DOHH2 (cell line): Measurements from ENCODE around the gene INSM2.

Source experiments
- H3F3A ChIP-seq: fragments of 200-600 bp; sonication (generic), shearing (Covaris generic); 2 replicates; pipeline ENCODE4 v1.6.0; 2016; ENCODE audit warnings: antibody characterized with exemption, mild to moderate bottlenecking; ENCODE audit not compliant: control insufficient read depth, insufficient read depth
- H3K27ac ChIP-seq: fragments of 200-600 bp; sonication (generic); 2 replicates; pipeline ENCODE4 v1.5.1; 2014; ENCODE audit warnings: low read depth, mild to moderate bottlenecking, low read length, moderate library complexity
- H3K27me3 ChIP-seq: fragments of 200-600 bp; sonication (generic); 2 replicates; pipeline ENCODE4 v1.6.1; 2014; ENCODE audit warnings: mild to moderate bottlenecking, low read length, mixed read lengths; ENCODE audit not compliant: control insufficient read depth
- H3K36me3 ChIP-seq: fragments of 200-600 bp; sonication (generic); 2 replicates; pipeline ENCODE4 v1.6.1; 2014; ENCODE audit warnings: mild to moderate bottlenecking, low read length, moderate library complexity, mixed read lengths; ENCODE audit not compliant: control insufficient read depth
- H3K4me1 ChIP-seq: fragments of 200-600 bp; sonication (generic); 2 replicates; pipeline ENCODE4 v1.6.1; 2014; ENCODE audit warnings: mild to moderate bottlenecking, low read length, mixed read lengths; ENCODE audit not compliant: control insufficient read depth
- H3K4me2 ChIP-seq: fragments of 200-600 bp; sonication (generic); 2 replicates; pipeline ENCODE4 v1.6.0; 2014; ENCODE audit warnings: mild to moderate bottlenecking, low read length, moderate library complexity
- H3K4me3 ChIP-seq: fragments of 200-600 bp; sonication (generic); 2 replicates; pipeline ENCODE4 v1.5.1; 2014; ENCODE audit warnings: mild to moderate bottlenecking, low read length, mixed read lengths
- H3K79me2 ChIP-seq: fragments of 200-600 bp; sonication (generic); 2 replicates; pipeline ENCODE4 v1.6.1; 2014; ENCODE audit warnings: mild to moderate bottlenecking, low read length, mixed read lengths; ENCODE audit not compliant: control insufficient read depth
- H3K9me2 ChIP-seq: fragments of 200-600 bp; sonication (generic); replicated peaks from 2 replicates; pipeline ENCODE4 v1.6.1; 2014; ENCODE audit warnings: mild to moderate bottlenecking, low read length, mixed read lengths; ENCODE audit not compliant: control insufficient read depth
- H3K9me3 ChIP-seq: fragments of 200-600 bp; sonication (generic); 2 replicates; pipeline ENCODE4 v1.6.1; 2014; ENCODE audit warnings: antibody characterized with exemption, low read length, mixed read lengths; ENCODE audit not compliant: control insufficient read depth, insufficient read depth
- H4K20me1 ChIP-seq: fragments of 200-600 bp; sonication (generic); 2 replicates; pipeline ENCODE4 v1.6.0; 2014; ENCODE audit warnings: low read depth, mild to moderate bottlenecking, antibody characterized with exemption, low read length, moderate library complexity; ENCODE audit not compliant: control insufficient read depth, insufficient read depth
- EZH2phosphoT487 ChIP-seq: fragments of 200-600 bp; sonication (generic); IDR thresholded peaks from 2 replicates; pipeline ENCODE4 v1.6.1; 2017; ENCODE audit warnings: borderline replicate concordance, mild to moderate bottlenecking, antibody characterized with exemption, low read length, moderate library complexity, mixed read lengths
- TF ChIP-seq, protein P1 (sequence below): fragments of 200-600 bp; sonication (generic); IDR thresholded peaks from one replicate; pipeline ENCODE4 v1.5.1; 2014; ENCODE audit warnings: antibody characterized with exemption, mild to moderate bottlenecking, low read depth, low read length; ENCODE audit not compliant: poor library complexity, severe bottlenecking

INSM2 gene

GRCh38 chr14:35534873-35535482 is 1.0 kb downstream of the INSM2 start:
- TF ChIP-seq, protein P1, sequence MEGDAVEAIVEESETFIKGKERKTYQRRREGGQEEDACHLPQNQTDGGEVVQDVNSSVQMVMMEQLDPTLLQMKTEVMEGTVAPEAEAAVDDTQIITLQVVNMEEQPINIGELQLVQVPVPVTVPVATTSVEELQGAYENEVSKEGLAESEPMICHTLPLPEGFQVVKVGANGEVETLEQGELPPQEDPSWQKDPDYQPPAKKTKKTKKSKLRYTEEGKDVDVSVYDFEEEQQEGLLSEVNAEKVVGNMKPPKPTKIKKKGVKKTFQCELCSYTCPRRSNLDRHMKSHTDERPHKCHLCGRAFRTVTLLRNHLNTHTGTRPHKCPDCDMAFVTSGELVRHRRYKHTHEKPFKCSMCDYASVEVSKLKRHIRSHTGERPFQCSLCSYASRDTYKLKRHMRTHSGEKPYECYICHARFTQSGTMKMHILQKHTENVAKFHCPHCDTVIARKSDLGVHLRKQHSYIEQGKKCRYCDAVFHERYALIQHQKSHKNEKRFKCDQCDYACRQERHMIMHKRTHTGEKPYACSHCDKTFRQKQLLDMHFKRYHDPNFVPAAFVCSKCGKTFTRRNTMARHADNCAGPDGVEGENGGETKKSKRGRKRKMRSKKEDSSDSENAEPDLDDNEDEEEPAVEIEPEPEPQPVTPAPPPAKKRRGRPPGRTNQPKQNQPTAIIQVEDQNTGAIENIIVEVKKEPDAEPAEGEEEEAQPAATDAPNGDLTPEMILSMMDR, result no peak
- no peak for TF ChIP-seq EZH2phosphoT487
- Histone ChIP-seq H3K27ac (no peak overlapping the region), H3K9me2 (no peaks in the 10 kb centered on the region), H3K9me3 (no peaks in the 10 kb centered on the region), H3K4me3 (peak overlapping the region; percentile 89), H4K20me1 (no peaks in the 10 kb centered on the region), H3K4me2 (peak overlapping the region; percentile 94), H3K27me3 (peaks cover 45% of the 10 kb centered on the region), H3K79me2 (no peaks in the 10 kb centered on the region), H3F3A (peaks cover 3% of the 10 kb centered on the region), H3K36me3 (no peaks in the 10 kb centered on the region), H3K4me1 (peaks cover 14% of the 10 kb centered on the region)

- Histone ChIP-seq H3K4me2 (no peak overlapping the region), H3K9me2 (no peaks in the 10 kb centered on the region), H3K27me3 (peaks cover 40% of the 10 kb centered on the region), H3K4me1 (peaks cover 16% of the 10 kb centered on the region), H3K4me3 (no peak overlapping the region), H4K20me1 (no peaks in the 10 kb centered on the region), H3K27ac (no peak overlapping the region), H3K79me2 (no peaks in the 10 kb centered on the region), H3F3A (peaks cover 3% of the 10 kb centered on the region), H3K36me3 (no peaks in the 10 kb centered on the region), H3K9me3 (no peaks in the 10 kb centered on the region)
- TF ChIP-seq EZH2phosphoT487, result no peak
- TF ChIP-seq, protein P1, result no peak
These were observed 1.6 kb downstream of the INSM2 start for GRCh38 chr14:35535483-35536112.

DNA sequence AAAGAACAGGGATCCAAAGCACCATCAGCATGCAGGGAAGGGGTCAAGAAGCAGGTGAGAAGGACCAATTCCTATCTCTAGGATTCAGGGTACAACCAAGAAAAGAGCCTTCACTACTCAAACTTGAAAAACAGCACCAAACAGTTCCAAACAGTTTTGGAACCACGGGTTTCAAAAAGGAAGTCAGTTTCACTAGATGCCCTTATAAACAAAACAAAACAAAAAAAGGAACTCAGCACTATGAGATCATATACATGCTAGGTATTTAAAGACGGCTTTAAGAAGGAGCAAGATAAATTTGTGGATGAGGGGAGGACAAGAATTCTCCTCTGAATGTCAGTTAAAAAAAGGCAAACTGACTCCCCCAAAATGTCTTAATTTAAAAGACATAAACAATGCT is 6.0 kb downstream of the INSM2 start:
- Histone ChIP-seq H4K20me1 (no peaks in the 10 kb centered on the region), H3K79me2 (no peaks in the 10 kb centered on the region), H3K4me2 (no peak overlapping the region), H3K36me3 (no peaks in the 10 kb centered on the region), H3K9me2 (no peaks in the 10 kb centered on the region), H3K27me3 (peaks cover 4% of the 10 kb centered on the region), H3F3A (peaks cover 3% of the 10 kb centered on the region), H3K4me3 (no peak overlapping the region), H3K4me1 (peaks cover 5% of the 10 kb centered on the region), H3K27ac (no peak overlapping the region), H3K9me3 (no peaks in the 10 kb centered on the region)
- TF ChIP-seq, protein P1, result no peak
- no peak for TF ChIP-seq EZH2phosphoT487
